ENCODE data around the gene SELENOO. TPM values are rescaled to one million over a fixed set of nuclear protein-coding genes. Genes with fewer than 3 reads are reported as not detected.

The SELENOO gene
- total RNA-seq, 1 donor from 2014 or later, result 4.7 TPM

DNA sequence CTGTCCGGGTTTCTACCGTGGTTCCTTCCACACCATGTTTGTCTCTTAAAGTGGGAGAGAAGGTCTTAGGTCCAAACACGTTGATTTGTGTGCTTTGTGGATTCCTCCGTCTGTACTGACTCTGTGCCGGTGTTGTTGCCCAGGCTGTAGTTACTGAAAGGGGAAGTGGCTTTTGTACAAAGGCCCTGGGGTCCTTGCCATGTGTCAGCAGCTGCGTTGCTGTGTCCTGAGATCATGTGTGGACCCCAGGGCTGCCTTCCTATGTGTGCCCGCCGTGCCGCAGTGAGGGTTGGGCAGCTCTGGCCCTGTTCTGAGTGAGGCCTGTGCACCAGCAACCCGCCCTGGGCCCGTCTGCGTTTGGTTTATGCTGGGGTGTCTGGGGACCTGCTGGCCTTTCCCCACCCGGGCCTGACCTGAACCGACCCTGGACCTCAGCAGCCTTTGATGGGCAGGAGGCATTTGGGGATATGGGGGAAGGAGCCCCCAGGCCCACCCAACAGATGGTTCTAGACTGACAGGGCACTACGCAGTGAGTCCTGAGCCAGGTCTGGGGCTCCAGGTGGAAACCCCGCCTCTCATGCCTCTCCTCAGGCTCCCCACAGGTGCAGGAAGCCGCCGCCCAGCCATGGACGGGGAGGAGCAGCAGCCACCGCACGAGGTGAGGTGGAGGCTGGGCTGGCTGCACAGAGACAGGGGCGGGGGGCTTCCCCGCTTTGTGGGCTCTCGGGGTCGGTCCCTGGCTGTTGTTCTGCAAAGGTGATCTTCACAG is 8.2 kb upstream of the SELENOO start:
- Histone ChIP-seq H3K27ac (ENCODE audit: low read depth, low read length) (no peak overlapping the region), H3K9ac (ENCODE audit: low read depth in 1 of 3, low read length in 3 of 3) (no peak overlapping the region), H3K36me3 (ENCODE audit: control insufficient read depth in 3 of 3, insufficient read depth in 3 of 3, low read length in 3 of 3) (peaks cover 13 to 23% (median 21%) of the 10 kb centered on the region in 3 donors), H3K4me1 (ENCODE audit: control insufficient read depth in 3 of 3, insufficient read depth in 3 of 3, low read length in 3 of 3) (peaks cover 18 to 30% (median 21%) of the 10 kb centered on the region in 3 donors), H3K9me3 (ENCODE audit: control insufficient read depth in 3 of 3, low read length in 3 of 3) (no peaks in the 10 kb centered on the region), H3K4me3 (ENCODE audit: low read length in 3 of 3) (no peak overlapping the region), H3K27me3 (ENCODE audit: control insufficient read depth in 3 of 3, insufficient read depth in 3 of 3, low read length in 3 of 3) (no peaks in the 10 kb centered on the region)

DNA sequence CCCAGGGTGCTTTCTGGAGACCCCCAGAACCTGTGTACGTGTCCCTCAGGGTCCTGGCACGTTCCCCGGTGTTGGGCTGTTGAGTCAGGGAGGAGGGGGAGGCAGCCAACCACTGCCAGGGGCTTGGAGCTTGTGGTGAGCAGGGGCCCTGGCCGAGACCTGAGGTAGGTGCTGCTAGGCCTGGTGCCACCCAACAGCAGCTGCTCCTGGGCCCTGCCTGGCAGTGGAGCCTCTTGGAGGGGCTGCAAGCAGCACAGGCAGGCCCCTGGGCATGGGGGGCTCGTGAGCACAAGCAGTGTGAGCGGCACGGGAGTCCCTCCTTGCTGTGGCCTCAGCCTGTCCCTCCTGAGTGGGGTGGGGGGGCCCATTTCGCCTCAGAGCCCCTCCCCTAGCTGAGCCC is 7.2 kb upstream of the SELENOO start:
- Histone ChIP-seq H3K9me3 (ENCODE audit: control insufficient read depth in 3 of 3, low read length in 3 of 3) (no peaks in the 10 kb centered on the region), H3K4me1 (ENCODE audit: control insufficient read depth in 3 of 3, insufficient read depth in 3 of 3, low read length in 3 of 3) (peaks cover 18 to 29% (median 21%) of the 10 kb centered on the region in 3 donors), H3K4me3 (ENCODE audit: low read length in 3 of 3) (no peak overlapping the region), H3K27ac (ENCODE audit: low read depth, low read length) (no peak overlapping the region), H3K9ac (ENCODE audit: low read depth in 1 of 3, low read length in 3 of 3) (no peak overlapping the region), H3K27me3 (ENCODE audit: control insufficient read depth in 3 of 3, insufficient read depth in 3 of 3, low read length in 3 of 3) (no peaks in the 10 kb centered on the region), H3K36me3 (ENCODE audit: control insufficient read depth in 3 of 3, insufficient read depth in 3 of 3, low read length in 3 of 3) (peaks cover 13 to 26% (median 21%) of the 10 kb centered on the region in 3 donors)

GRCh38 chr22:50194037-50194805 is 6.6 kb upstream of the SELENOO start:
- Histone ChIP-seq H3K36me3 (ENCODE audit: control insufficient read depth in 3 of 3, insufficient read depth in 3 of 3, low read length in 3 of 3) (peaks cover 13 to 26% (median 21%) of the 10 kb centered on the region in 3 donors), H3K9ac (ENCODE audit: low read depth in 1 of 3, low read length in 3 of 3) (no peak overlapping the region), H3K9me3 (ENCODE audit: control insufficient read depth in 3 of 3, low read length in 3 of 3) (no peaks in the 10 kb centered on the region), H3K4me3 (ENCODE audit: low read length in 3 of 3) (no peak overlapping the region), H3K27ac (ENCODE audit: low read depth, low read length) (no peak overlapping the region), H3K4me1 (ENCODE audit: control insufficient read depth in 3 of 3, insufficient read depth in 3 of 3, low read length in 3 of 3) (peaks cover 16 to 24% (median 19%) of the 10 kb centered on the region in 3 donors), H3K27me3 (ENCODE audit: control insufficient read depth in 3 of 3, insufficient read depth in 3 of 3, low read length in 3 of 3) (no peaks in the 10 kb centered on the region)

GRCh38 chr22:50196256-50196655 is 4.6 kb upstream of the SELENOO start:
- no peak overlapping the region for H3K27ac ChIP-seq (ENCODE audit: low read depth, low read length)
- peaks cover 13 to 26% (median 21%) of the 10 kb centered on the region in 3 donors for H3K36me3 ChIP-seq (ENCODE audit: control insufficient read depth in 3 of 3, insufficient read depth in 3 of 3, low read length in 3 of 3)
- no peaks in the 10 kb centered on the region for H3K27me3 ChIP-seq (ENCODE audit: control insufficient read depth in 3 of 3, insufficient read depth in 3 of 3, low read length in 3 of 3)
- H3K4me1 ChIP-seq (ENCODE audit: control insufficient read depth in 3 of 3, insufficient read depth in 3 of 3, low read length in 3 of 3), result peaks cover 9 to 14% (median 9%) of the 10 kb centered on the region in 3 donors
- no peak overlapping the region for H3K4me3 ChIP-seq (ENCODE audit: low read length in 3 of 3)
- no peak overlapping the region for H3K9ac ChIP-seq (ENCODE audit: low read depth in 1 of 3, low read length in 3 of 3)
- H3K9me3 ChIP-seq (ENCODE audit: control insufficient read depth in 3 of 3, low read length in 3 of 3), result no peaks in the 10 kb centered on the region

DNA sequence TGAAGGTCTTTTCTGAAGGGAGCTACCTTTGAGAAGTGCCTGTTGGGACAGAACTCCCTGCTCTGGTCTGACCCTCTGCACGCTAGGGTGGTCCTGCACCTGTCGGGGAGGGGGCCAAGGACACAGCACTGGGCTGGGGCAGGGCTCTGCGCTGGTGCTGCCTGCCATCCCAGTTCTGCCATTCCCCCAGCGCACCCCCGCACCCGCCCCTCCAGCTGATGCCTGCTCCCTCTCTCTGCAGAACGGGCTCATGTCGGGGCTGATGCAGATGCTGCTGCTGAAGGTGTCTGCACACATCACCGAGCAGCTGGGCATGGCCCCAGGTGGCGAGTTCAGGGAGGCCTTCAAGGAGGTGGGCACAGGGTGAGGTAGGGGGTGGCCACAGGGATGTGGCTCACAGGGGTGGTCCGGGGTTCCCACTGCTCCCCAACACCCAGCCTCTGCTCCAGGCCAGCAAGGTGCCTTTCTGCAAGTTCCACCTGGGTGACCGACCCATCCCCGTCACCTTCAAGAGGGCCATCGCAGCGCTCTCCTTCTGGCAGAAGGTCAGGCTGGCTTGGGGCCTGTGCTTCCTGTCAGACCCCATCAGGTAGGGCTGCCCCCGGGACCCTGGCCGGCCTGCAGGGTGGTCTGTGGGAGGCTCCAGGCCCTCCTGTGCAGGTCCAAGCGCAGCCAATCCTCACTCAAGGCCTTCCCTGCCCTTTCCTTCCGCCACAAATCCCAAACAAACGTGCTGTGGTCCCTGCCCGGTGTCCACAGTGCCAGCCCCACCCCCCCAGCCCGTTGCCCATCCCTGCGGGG is 3.6 kb upstream of the SELENOO start:
- no peaks in the 10 kb centered on the region for H3K27me3 ChIP-seq (ENCODE audit: control insufficient read depth in 3 of 3, insufficient read depth in 3 of 3, low read length in 3 of 3)
- H3K4me3 ChIP-seq (ENCODE audit: low read length in 3 of 3), result no peak overlapping the region
- no peaks in the 10 kb centered on the region for H3K9me3 ChIP-seq (ENCODE audit: control insufficient read depth in 3 of 3, low read length in 3 of 3)
- peaks cover 13 to 26% (median 21%) of the 10 kb centered on the region in 3 donors for H3K36me3 ChIP-seq (ENCODE audit: control insufficient read depth in 3 of 3, insufficient read depth in 3 of 3, low read length in 3 of 3)
- no peak overlapping the region for H3K9ac ChIP-seq (ENCODE audit: low read depth in 1 of 3, low read length in 3 of 3)
- no peak overlapping the region for H3K27ac ChIP-seq (ENCODE audit: low read depth, low read length)
- H3K4me1 ChIP-seq (ENCODE audit: control insufficient read depth in 3 of 3, insufficient read depth in 3 of 3, low read length in 3 of 3), result peaks cover 15 to 18% (median 16%) of the 10 kb centered on the region in 3 donors

DNA sequence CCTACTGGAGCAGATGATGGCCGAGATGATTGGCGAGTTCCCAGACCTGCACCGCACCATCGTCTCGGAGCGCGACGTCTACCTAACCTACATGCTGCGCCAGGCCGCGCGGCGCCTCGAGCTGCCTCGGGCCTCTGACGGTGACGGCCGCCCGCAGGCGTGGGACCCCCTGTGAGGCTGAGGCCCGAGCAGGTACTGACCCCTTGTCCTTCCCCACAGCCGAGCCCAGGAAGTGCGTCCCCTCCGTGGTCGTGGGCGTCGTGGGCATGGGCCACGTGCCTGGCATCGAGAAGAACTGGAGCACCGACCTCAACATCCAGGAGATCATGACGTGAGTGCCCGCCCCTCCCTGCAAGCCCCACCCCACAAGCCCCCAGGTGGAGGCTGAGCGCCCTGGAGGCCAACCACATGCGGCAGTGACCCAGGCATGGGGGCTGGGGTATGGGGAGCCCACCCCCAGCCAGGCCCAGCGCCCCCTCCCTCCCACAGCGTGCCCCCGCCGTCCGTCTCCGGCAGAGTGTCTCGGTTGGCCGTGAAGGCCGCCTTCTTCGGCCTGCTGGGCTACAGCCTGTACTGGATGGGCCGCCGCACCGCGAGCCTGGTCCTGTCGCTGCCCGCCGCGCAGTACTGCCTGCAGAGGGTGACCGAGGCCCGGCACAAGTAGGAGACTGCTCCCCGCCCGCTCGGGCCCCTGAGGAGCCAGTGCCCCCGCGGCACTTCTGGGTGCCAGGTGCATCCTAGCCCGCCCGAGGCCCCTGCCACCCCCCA is 2.8 kb upstream of the SELENOO start:
- peaks cover 17 to 20% (median 18%) of the 10 kb centered on the region in 3 donors for H3K4me1 ChIP-seq (ENCODE audit: control insufficient read depth in 3 of 3, insufficient read depth in 3 of 3, low read length in 3 of 3)
- H3K4me3 ChIP-seq (ENCODE audit: low read length in 3 of 3), result no peak overlapping the region
- no peak overlapping the region for H3K9ac ChIP-seq (ENCODE audit: low read depth in 1 of 3, low read length in 3 of 3)
- H3K36me3 ChIP-seq (ENCODE audit: control insufficient read depth in 3 of 3, insufficient read depth in 3 of 3, low read length in 3 of 3), result peaks cover 13 to 26% (median 21%) of the 10 kb centered on the region in 3 donors
- no peaks in the 10 kb centered on the region for H3K9me3 ChIP-seq (ENCODE audit: control insufficient read depth in 3 of 3, low read length in 3 of 3)
- H3K27ac ChIP-seq (ENCODE audit: low read depth, low read length), result no peak overlapping the region
- H3K27me3 ChIP-seq (ENCODE audit: control insufficient read depth in 3 of 3, insufficient read depth in 3 of 3, low read length in 3 of 3), result no peaks in the 10 kb centered on the region

DNA sequence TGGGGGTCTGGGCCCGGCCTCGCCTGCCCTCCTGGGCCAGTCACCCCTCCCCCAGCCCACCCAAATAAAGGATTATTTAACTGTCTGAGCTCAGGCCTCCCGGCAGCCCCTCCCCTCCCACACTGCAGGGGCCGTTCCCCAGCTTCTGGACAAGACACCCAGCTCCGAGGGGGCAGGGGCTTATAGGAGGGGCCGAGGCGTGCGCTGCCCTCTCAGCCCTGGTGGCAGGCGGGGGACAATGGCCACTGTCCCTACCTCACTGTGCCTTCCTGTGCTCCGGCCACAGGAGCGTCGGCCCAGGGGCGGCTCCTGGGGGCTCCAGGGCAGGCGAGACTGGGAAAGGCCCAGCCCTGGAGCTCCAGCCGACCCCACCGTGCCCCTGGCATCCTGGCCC is 2.2 kb upstream of the SELENOO start:
- no peak overlapping the region for H3K9ac ChIP-seq (ENCODE audit: low read depth in 1 of 3, low read length in 3 of 3)
- no peaks in the 10 kb centered on the region for H3K9me3 ChIP-seq (ENCODE audit: control insufficient read depth in 3 of 3, low read length in 3 of 3)
- H3K4me1 ChIP-seq (ENCODE audit: control insufficient read depth in 3 of 3, insufficient read depth in 3 of 3, low read length in 3 of 3), result peaks cover 17 to 20% (median 18%) of the 10 kb centered on the region in 3 donors
- H3K4me3 ChIP-seq (ENCODE audit: low read length in 3 of 3), result no peak overlapping the region
- no peak overlapping the region for H3K27ac ChIP-seq (ENCODE audit: low read depth, low read length)
- peaks cover 11 to 25% (median 20%) of the 10 kb centered on the region in 3 donors for H3K36me3 ChIP-seq (ENCODE audit: control insufficient read depth in 3 of 3, insufficient read depth in 3 of 3, low read length in 3 of 3)
- no peaks in the 10 kb centered on the region for H3K27me3 ChIP-seq (ENCODE audit: control insufficient read depth in 3 of 3, insufficient read depth in 3 of 3, low read length in 3 of 3)

- H3K27ac ChIP-seq (ENCODE audit: low read depth, low read length), result no peak overlapping the region
- H3K4me1 ChIP-seq (ENCODE audit: control insufficient read depth in 3 of 3, insufficient read depth in 3 of 3, low read length in 3 of 3), result peaks cover 17 to 20% (median 18%) of the 10 kb centered on the region in 3 donors
- H3K9ac ChIP-seq (ENCODE audit: low read depth in 1 of 3, low read length in 3 of 3), result no peak overlapping the region
- no peak overlapping the region for H3K4me3 ChIP-seq (ENCODE audit: low read length in 3 of 3)
- peaks cover 9 to 20% (median 19%) of the 10 kb centered on the region in 3 donors for H3K36me3 ChIP-seq (ENCODE audit: control insufficient read depth in 3 of 3, insufficient read depth in 3 of 3, low read length in 3 of 3)
- no peaks in the 10 kb centered on the region for H3K27me3 ChIP-seq (ENCODE audit: control insufficient read depth in 3 of 3, insufficient read depth in 3 of 3, low read length in 3 of 3)
- H3K9me3 ChIP-seq (ENCODE audit: control insufficient read depth in 3 of 3, low read length in 3 of 3), result no peaks in the 10 kb centered on the region
Measured at GRCh38 chr22:50199251-50199721, 1.5 kb upstream of the SELENOO start.
